Type B pancreatic cell (in vitro differentiated cells): ENCODE results near the gene NLRP13. TPM values are rescaled to one million over a fixed set of nuclear protein-coding genes. Genes with fewer than 3 reads are reported as not detected.

Source experiments
- DNase-seq: peaks from one replicate; pipeline ENCODE4 v3.0.0; 2021; ENCODE audit warnings: mixed read lengths; ENCODE audit not compliant: unreplicated experiment; ENCODE audit errors: extremely low spot score
- H3K27ac Mint-ChIP-seq: 2 replicates; pipeline ENCODE4 v1.8.0; 2021; ENCODE audit warnings: mild to moderate bottlenecking, mixed read lengths
- H3K27me3 Mint-ChIP-seq: 2 replicates; pipeline ENCODE4 v1.8.0; 2021; ENCODE audit warnings: mixed read lengths
- H3K36me3 Mint-ChIP-seq: 2 replicates; pipeline ENCODE4 v1.8.0; 2021; ENCODE audit warnings: mixed read lengths
- H3K4me1 Mint-ChIP-seq: one replicate; pipeline ENCODE4 v1.8.0; 2021; ENCODE audit warnings: mixed read lengths; ENCODE audit not compliant: unreplicated experiment
- H3K4me3 Mint-ChIP-seq: 2 replicates; pipeline ENCODE4 v1.8.0; 2021; ENCODE audit warnings: mild to moderate bottlenecking, mixed read lengths
- H3K9me3 Mint-ChIP-seq: 2 replicates; pipeline ENCODE4 v1.8.0; 2021; ENCODE audit warnings: mixed read lengths
- CTCF ChIP-seq: fragments of 200-600 bp; sonication (generic); conservative IDR thresholded peaks from 2 replicates; pipeline ENCODE4 v1.5.0; 2021; ENCODE audit warnings: antibody characterized with exemption, mild to moderate bottlenecking
- total RNA-seq: library from RNA; stranded (reverse); gene quantifications from 2 replicates; pipeline ENCODE4 v1.2.1, GENCODE V29; 2021; ENCODE audit warnings: low replicate concordance

The NLRP13 gene
- total RNA-seq, 1 donor from 2014 or later = not detected

- H3K9me3 Mint-ChIP-seq = peaks cover 9% of the 10 kb centered on the region
These were observed 77.0 kb downstream of the NLRP13 start for GRCh38 chr19:55855160-55855559.

More at GRCh38 chr19:55855160-55855559, 77.0 kb downstream of the NLRP13 start:
- no peaks in the 10 kb centered on the region for H3K27me3 Mint-ChIP-seq
- H3K4me3 Mint-ChIP-seq = no peak overlapping the region
- no peak for TF ChIP-seq CTCF
- no peak for DNase-seq
- no peaks in the 10 kb centered on the region for H3K36me3 Mint-ChIP-seq
- H3K4me1 Mint-ChIP-seq = no peaks in the 10 kb centered on the region
- no peak overlapping the region for H3K27ac Mint-ChIP-seq

Other genes with a start within 250 kb of the NLRP13 start
- gene NLRP9, start 193.9 kb downstream of the NLRP13 start, total RNA-seq = not detected in 2 replicates
- gene RFPL4A, start 173.2 kb downstream of the NLRP13 start, total RNA-seq = not detected in 2 replicates
- gene RFPL4AL1, start 163.2 kb downstream of the NLRP13 start, total RNA-seq = not detected in 2 replicates
- gene NLRP11, start 100.3 kb downstream of the NLRP13 start, total RNA-seq = not detected in 2 replicates
- gene NLRP4, start 95.8 kb downstream of the NLRP13 start, total RNA-seq = not detected in 2 replicates
- gene NLRP8, start 15.5 kb upstream of the NLRP13 start, total RNA-seq = not detected in 2 replicates
- gene NLRP5, start 54.4 kb upstream of the NLRP13 start, total RNA-seq = not detected in 2 replicates
- 30.2 and 34.0 TPM in 2 replicates for gene ZNF787, start 189.0 kb upstream of the NLRP13 start, total RNA-seq
- gene ZNF444, start 209.0 kb upstream of the NLRP13 start, total RNA-seq = 37.4 and 40.7 TPM in 2 replicates
- gene GALP, start 243.7 kb upstream of the NLRP13 start, total RNA-seq = not detected in 2 replicates